Ovary (tissue), 3 donors: ENCODE data around the gene EPAS1.
A peak's percentile ranks its signal among the peaks of the same experiment; 100 is the strongest.

ENCODE experiments used
- EP300 ChIP-seq: sonication (generic); formaldehyde crosslinking; IDR thresholded peaks from one replicate; pipeline ENCODE4 v1.6.1; 2017; ENCODE audit warnings: antibody characterized with exemption
- POLR2A ChIP-seq: fragments of 450-650 bp; IDR thresholded peaks from one replicate; pipeline ENCODE4 v1.6.1; 2017; ENCODE audit warnings: antibody characterized with exemption, mild to moderate bottlenecking, moderate library complexity
- TF ChIP-seq, protein P1 (sequence below), 3 donors: fragments of 450-650 bp in 2 of 3; fragments of 200-600 bp in 1 of 3; IDR thresholded peaks; one replicate each; pipeline versions ENCODE4 v1.5.1 to v1.8.0; 2016 to 2022; ENCODE audit warnings: antibody characterized with exemption in 3 of 3, mild to moderate bottlenecking in 1 of 3
- donor health status: DM: no; HTN: no; CAD: no.

- TF ChIP-seq, protein P1, sequence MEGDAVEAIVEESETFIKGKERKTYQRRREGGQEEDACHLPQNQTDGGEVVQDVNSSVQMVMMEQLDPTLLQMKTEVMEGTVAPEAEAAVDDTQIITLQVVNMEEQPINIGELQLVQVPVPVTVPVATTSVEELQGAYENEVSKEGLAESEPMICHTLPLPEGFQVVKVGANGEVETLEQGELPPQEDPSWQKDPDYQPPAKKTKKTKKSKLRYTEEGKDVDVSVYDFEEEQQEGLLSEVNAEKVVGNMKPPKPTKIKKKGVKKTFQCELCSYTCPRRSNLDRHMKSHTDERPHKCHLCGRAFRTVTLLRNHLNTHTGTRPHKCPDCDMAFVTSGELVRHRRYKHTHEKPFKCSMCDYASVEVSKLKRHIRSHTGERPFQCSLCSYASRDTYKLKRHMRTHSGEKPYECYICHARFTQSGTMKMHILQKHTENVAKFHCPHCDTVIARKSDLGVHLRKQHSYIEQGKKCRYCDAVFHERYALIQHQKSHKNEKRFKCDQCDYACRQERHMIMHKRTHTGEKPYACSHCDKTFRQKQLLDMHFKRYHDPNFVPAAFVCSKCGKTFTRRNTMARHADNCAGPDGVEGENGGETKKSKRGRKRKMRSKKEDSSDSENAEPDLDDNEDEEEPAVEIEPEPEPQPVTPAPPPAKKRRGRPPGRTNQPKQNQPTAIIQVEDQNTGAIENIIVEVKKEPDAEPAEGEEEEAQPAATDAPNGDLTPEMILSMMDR (IDR thresholded peaks at IDR 0.05) = peak; percentile 59 to 72 (median 60)
- TF ChIP-seq POLR2A (no peak), EP300 (no peak)
Observed at GRCh38 chr2:46364797-46365457, 67.7 kb downstream of the EPAS1 start.
